HepG2 (cell line): ENCODE data around the gene DAB2IP. TPM values are rescaled to one million over a fixed set of nuclear protein-coding genes. Genes with fewer than 3 reads are reported as not detected.

ENCODE experiments used
- DNMT3B ChIP-seq: conservative IDR thresholded peaks from 2 replicates; pipeline ENCODE4 v1.6.1; 2016; ENCODE audit warnings: missing biosample characterization, control low read depth
- FOXO4 ChIP-seq: sonication (generic); formaldehyde crosslinking; conservative IDR thresholded peaks from 2 replicates; pipeline ENCODE4 v1.8.1; 2023; ENCODE audit warnings: missing genetic modification reagents
- HOXD1 ChIP-seq: sonication (generic); formaldehyde crosslinking; IDR thresholded peaks from 2 replicates; pipeline ENCODE4 v1.5.0; 2020; ENCODE audit warnings: missing genetic modification reagents
- KLF15 ChIP-seq: sonication (generic); formaldehyde crosslinking; IDR thresholded peaks from 2 replicates; pipeline ENCODE4 v1.8.1; 2023; ENCODE audit warnings: borderline replicate concordance, mild to moderate bottlenecking, inconsistent platforms, missing genetic modification reagents, mixed read lengths
- MEF2D ChIP-seq: sonication (generic); formaldehyde crosslinking; IDR thresholded peaks from 2 replicates; pipeline ENCODE4 v1.5.1; 2020; ENCODE audit warnings: mild to moderate bottlenecking, missing genetic modification reagents
- SP5 ChIP-seq: IDR thresholded peaks from 2 replicates; pipeline ENCODE4 v1.6.1; 2016; ENCODE audit warnings: low read depth, borderline replicate concordance
- STAT6 ChIP-seq: sonication (generic); formaldehyde crosslinking; IDR thresholded peaks from 2 replicates; pipeline ENCODE4 v1.4.0; 2020; ENCODE audit warnings: missing genetic modification reagents, mild to moderate bottlenecking, borderline replicate concordance
- TBL1XR1 ChIP-seq: fragments of 150-350 bp; IDR thresholded peaks from 2 replicates; pipeline ENCODE4 v1.6.1; 2014; ENCODE audit warnings: borderline replicate concordance, low read length; ENCODE audit not compliant: partially characterized antibody
- ZNF224 ChIP-seq: sonication (generic); formaldehyde crosslinking; IDR thresholded peaks from 2 replicates; pipeline ENCODE4 v1.5.0; 2020; ENCODE audit warnings: mild to moderate bottlenecking, missing genetic modification reagents
- ZNF274 ChIP-seq: sonication (generic); formaldehyde crosslinking; IDR thresholded peaks from 2 replicates; pipeline ENCODE4 v1.5.1; 2020; ENCODE audit warnings: mild to moderate bottlenecking, missing genetic modification reagents
- ZNF567 ChIP-seq: sonication (generic); formaldehyde crosslinking; IDR thresholded peaks from 2 replicates; pipeline ENCODE4 v1.8.1; 2023; ENCODE audit warnings: mild to moderate bottlenecking, missing genetic modification reagents, borderline replicate concordance
- ZNF782 ChIP-seq: sonication (generic); formaldehyde crosslinking; IDR thresholded peaks from 2 replicates; pipeline ENCODE4 v1.4.0; 2020; ENCODE audit warnings: missing genetic modification reagents, mild to moderate bottlenecking, borderline replicate concordance
- polyA plus RNA-seq, 8 experiments: library from polyadenylated mRNA; depleted of rRNA in 3 of 8; stranded (reverse) in 7 of 8; unstranded in 1 of 8; fragments of >200 nt; fragmentation: Illumina TruSeq in 4 of 8; extraction: Trizol in 4 of 8; gene quantifications; 2 replicates each; pipeline versions ENCODE4 v1.2.1 to v1.2.3, GENCODE V29; 2011 to 2016; ENCODE audit warnings: low read depth in 4 of 8, missing spikeins in 1 of 8, mixed read lengths in 1 of 8; ENCODE audit not compliant: insufficient read depth in 1 of 8
- total RNA-seq, 5 experiments: library from RNA; depleted of rRNA; stranded (reverse); fragments of >200 nt; fragmentation: Illumina TruSeq; extraction: Trizol; gene quantifications; 2 replicates each; pipeline ENCODE4 v1.2.3, GENCODE V29; 2016; ENCODE audit warnings: low read depth in 1 of 5
- TF ChIP-seq, protein P1 (sequence below): sonication (generic); formaldehyde crosslinking; IDR thresholded peaks from 2 replicates; pipeline ENCODE4 v1.5.1; 2020; ENCODE audit warnings: missing genetic modification reagents, mild to moderate bottlenecking, borderline replicate concordance

Gene DAB2IP
- total and polyA plus RNA-seq, 2 of the 13 experiments (the other 11 are each of a cell fraction or from before 2014, with no cell fraction given): 25.3 to 37.9 TPM

- TF ChIP-seq KLF15 (CRISPR knock-in tag): 0 out of 2 replicates have a peak, but pooled peaks have one; percentile 42
- TF ChIP-seq FOXO4 (CRISPR knock-in tag): no peak
- TF ChIP-seq, protein P1, sequence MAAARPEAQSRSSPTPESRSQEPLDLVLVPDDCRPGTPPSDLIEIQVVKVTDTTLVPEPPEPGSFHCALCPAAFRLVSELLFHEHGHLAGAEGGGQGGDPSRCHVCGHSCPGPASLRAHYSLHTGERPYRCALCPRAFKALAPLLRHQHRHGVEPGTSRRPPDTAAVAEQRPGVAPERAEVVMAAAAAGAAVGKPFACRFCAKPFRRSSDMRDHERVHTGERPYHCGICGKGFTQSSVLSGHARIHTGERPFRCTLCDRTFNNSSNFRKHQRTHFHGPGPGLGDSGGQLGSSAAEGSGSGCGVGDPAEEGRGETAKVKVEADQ (CRISPR knock-in tag): 0 out of 2 replicates have a peak, but pooled peaks have one; percentile 44
- peak; percentile 64; the same call in 1 of the 2 replicates for TF ChIP-seq DNMT3B
- peak; percentile 66 for TF ChIP-seq MEF2D (CRISPR knock-in tag)
- peak; percentile 74 for TF ChIP-seq SP5
- 0 out of 2 replicates have a peak, but pooled peaks have one; percentile 30 for TF ChIP-seq ZNF224 (CRISPR knock-in tag)
- peak; percentile 40; the same call in 1 of the 2 replicates for TF ChIP-seq ZNF274 (CRISPR knock-in tag)
- 0 out of 2 replicates have a peak, but pooled peaks have one; percentile 62 for TF ChIP-seq STAT6 (CRISPR knock-in tag)
- 0 out of 2 replicates have a peak, but pooled peaks have one; percentile 22 for TF ChIP-seq HOXD1 (CRISPR knock-in tag)
- TF ChIP-seq ZNF567 (CRISPR knock-in tag): peak; percentile 62; the same call in 1 of the 2 replicates
- no peak for TF ChIP-seq ZNF782
- TF ChIP-seq TBL1XR1: peak; percentile 49
Measured at GRCh38 chr9:121765021-121765950, 113.9 kb downstream of the DAB2IP start (continued).
